DND-41 (cell line): ENCODE measurements around the gene GRK6.

Experiments used
- ATAC-seq: fragments of 200-7000 bp; cut with Tn5 transposase; 3 replicates; pipeline ENCODE4 v1.9.1; 2021; ENCODE audit warnings: low read depth; ENCODE audit not compliant: insufficient read depth
- DNase-seq: peaks from one replicate; pipeline ENCODE4 v3.0.0-alpha.2; 2020
- H2AFZ ChIP-seq: 2 replicates; pipeline ENCODE4 v1.6.0; 2012; ENCODE audit warnings: low read depth, low read length
- H3K27ac ChIP-seq: 2 replicates; pipeline ENCODE4 v1.5.1; 2012; ENCODE audit warnings: low read length, inconsistent platforms
- H3K27me3 ChIP-seq: fragments of 200-600 bp; sonication (generic); 2 replicates; pipeline ENCODE4 v1.6.0; 2012; ENCODE audit warnings: low read length, mild to moderate bottlenecking, inconsistent platforms; ENCODE audit not compliant: insufficient read depth, poor library complexity
- H3K36me3 ChIP-seq: 2 replicates; pipeline ENCODE4 v1.5.1; 2012; ENCODE audit warnings: low read length, inconsistent platforms; ENCODE audit not compliant: insufficient read depth
- H3K4me1 ChIP-seq: 2 replicates; pipeline ENCODE4 v1.5.1; 2012; ENCODE audit warnings: mild to moderate bottlenecking, low read length; ENCODE audit not compliant: insufficient read depth
- H3K4me2 ChIP-seq: 2 replicates; pipeline ENCODE4 v1.6.0; 2012; ENCODE audit warnings: mild to moderate bottlenecking, moderate library complexity, low read length, inconsistent platforms; ENCODE audit not compliant: insufficient read depth
- H3K4me3 ChIP-seq, 2 experiments: fragments of 200-600 bp in 1 of 2; shearing (Covaris generic) in 1 of 2; 2 replicates each; pipeline ENCODE4 v1.5.1; 2012 to 2016; ENCODE audit warnings: inconsistent platforms in 2 of 2, low read length in 2 of 2, mild to moderate bottlenecking in 2 of 2, low read depth in 1 of 2, moderate library complexity in 1 of 2
- H3K79me2 ChIP-seq: 2 replicates; pipeline ENCODE4 v1.6.0; 2012; ENCODE audit warnings: low read length, inconsistent platforms; ENCODE audit not compliant: insufficient read depth
- H3K9ac ChIP-seq: 2 replicates; pipeline ENCODE4 v1.6.0; 2012; ENCODE audit warnings: low read depth, mild to moderate bottlenecking, inconsistent platforms, low read length, moderate library complexity
- H3K9me3 ChIP-seq: 2 replicates; pipeline ENCODE4 v1.5.1; 2012; ENCODE audit warnings: low read length, moderate library complexity, mild to moderate bottlenecking, inconsistent platforms; ENCODE audit not compliant: insufficient read depth, severe bottlenecking
- H4K20me1 ChIP-seq: 2 replicates; pipeline ENCODE4 v1.6.0; 2012; ENCODE audit warnings: low read length; ENCODE audit not compliant: insufficient read depth
- EZH2 ChIP-seq: IDR thresholded peaks from 3 replicates; pipeline ENCODE4 v1.6.1; 2012; ENCODE audit warnings: borderline replicate concordance, low read depth, mild to moderate bottlenecking, moderate library complexity, low read length, inconsistent platforms; ENCODE audit not compliant: severe bottlenecking
- TF ChIP-seq, protein P1 (sequence below): IDR thresholded peaks from 2 replicates; pipeline ENCODE4 v1.5.1; 2012; ENCODE audit warnings: borderline replicate concordance, low read length, moderate library complexity, mild to moderate bottlenecking; ENCODE audit not compliant: poor library complexity, severe bottlenecking; ENCODE audit errors: extremely low read depth

Gene GRK6

DNA sequence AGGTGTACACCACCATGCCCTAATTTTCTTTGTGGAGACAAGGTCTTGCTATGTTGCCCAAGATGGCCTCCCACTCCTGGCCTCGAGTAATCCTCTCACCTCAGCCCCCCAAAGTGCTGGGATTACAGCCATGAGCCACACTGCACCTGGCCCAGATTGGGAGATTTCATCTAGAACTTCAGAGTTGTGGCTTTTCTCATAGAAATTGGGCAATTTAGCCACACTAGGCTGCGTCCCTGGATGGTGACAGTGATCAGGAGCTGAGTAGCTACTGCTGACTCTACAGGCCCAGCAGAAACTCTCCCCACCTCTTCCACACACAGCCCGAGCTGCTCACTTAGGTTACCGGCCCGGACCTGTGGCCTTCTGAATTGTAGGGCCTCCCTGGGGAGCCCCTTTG, 33.7 kb upstream of the GRK6 start:
- Histone ChIP-seq H3K9ac (no peak overlapping the region), H3K27ac (no peak overlapping the region), H3K79me2 (no peaks in the 10 kb centered on the region), H2AFZ (no peak overlapping the region), H3K9me3 (no peaks in the 10 kb centered on the region), H3K4me1 (peaks cover 6% of the 10 kb centered on the region), H3K4me3 (no peak overlapping the region), H4K20me1 (no peaks in the 10 kb centered on the region; the same call in 1 of the 2 replicates), H3K4me2 (no peak overlapping the region), H3K36me3 (no peaks in the 10 kb centered on the region), H3K27me3 (peaks cover 17% of the 10 kb centered on the region)
- DNase-seq, result no peak
- ATAC-seq, result no peak
- TF ChIP-seq, protein P1, sequence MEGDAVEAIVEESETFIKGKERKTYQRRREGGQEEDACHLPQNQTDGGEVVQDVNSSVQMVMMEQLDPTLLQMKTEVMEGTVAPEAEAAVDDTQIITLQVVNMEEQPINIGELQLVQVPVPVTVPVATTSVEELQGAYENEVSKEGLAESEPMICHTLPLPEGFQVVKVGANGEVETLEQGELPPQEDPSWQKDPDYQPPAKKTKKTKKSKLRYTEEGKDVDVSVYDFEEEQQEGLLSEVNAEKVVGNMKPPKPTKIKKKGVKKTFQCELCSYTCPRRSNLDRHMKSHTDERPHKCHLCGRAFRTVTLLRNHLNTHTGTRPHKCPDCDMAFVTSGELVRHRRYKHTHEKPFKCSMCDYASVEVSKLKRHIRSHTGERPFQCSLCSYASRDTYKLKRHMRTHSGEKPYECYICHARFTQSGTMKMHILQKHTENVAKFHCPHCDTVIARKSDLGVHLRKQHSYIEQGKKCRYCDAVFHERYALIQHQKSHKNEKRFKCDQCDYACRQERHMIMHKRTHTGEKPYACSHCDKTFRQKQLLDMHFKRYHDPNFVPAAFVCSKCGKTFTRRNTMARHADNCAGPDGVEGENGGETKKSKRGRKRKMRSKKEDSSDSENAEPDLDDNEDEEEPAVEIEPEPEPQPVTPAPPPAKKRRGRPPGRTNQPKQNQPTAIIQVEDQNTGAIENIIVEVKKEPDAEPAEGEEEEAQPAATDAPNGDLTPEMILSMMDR, result no peak
- TF ChIP-seq EZH2, result no peak

DNA sequence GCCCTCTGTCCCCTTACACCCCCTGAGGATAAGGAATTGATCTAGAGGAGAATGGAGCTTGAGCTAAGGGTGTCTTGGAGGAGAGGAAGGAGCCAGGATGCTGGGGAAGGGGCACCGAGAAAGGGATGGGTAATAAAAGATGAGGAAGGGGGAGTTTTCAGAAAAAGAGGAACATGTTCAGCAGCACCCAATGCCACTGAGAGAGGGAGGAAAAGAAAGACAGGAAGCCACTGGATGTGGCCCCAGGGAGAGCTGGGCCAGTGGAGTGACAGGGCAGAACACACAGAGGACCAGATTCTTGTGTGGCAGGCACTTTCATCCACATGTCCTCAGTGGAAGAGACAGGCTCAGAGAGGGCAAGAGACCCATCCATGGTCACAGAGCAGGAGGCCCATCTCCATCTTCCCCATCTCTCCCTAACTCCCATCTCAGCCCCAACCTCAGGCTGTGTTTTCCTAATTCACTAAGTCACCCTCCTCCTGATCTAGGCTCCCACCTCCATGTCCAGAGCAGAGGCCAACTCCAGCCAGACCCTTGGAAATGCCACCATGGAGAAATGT, 33.2 kb upstream of the GRK6 start:
- no peak for TF ChIP-seq EZH2
- TF ChIP-seq, protein P1, result no peak
- Histone ChIP-seq H2AFZ (no peak overlapping the region), H3K27ac (no peak overlapping the region), H4K20me1 (peaks cover 2% of the 10 kb centered on the region; the same call in 1 of the 2 replicates), H3K4me3 (no peak overlapping the region), H3K4me1 (peaks cover 6% of the 10 kb centered on the region), H3K9ac (no peak overlapping the region), H3K27me3 (peaks cover 17% of the 10 kb centered on the region), H3K36me3 (no peaks in the 10 kb centered on the region), H3K4me2 (no peak overlapping the region), H3K9me3 (no peaks in the 10 kb centered on the region), H3K79me2 (no peaks in the 10 kb centered on the region)
- DNase-seq (no peak), ATAC-seq (no peak)

DNA sequence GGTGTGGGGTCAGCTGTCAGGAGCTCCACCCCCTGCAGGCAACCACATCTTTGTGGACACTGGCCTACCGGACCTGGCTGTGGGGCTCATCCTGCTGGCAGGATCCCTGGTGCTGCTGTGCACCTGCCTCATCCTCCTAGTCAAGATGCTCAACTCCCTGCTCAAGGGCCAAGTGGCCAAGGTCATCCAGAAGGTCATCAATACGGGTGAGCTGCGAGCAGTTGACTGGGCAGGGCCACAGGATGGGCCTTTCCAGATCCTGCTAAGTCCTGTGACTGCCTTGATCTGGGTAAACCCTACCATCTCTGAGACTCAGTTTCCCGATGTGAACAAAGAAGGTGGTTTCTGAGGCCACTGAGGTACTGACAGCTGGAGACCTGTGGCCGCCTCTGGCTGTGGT, 32.5 kb upstream of the GRK6 start:
- TF ChIP-seq, protein P1, result no peak
- TF ChIP-seq EZH2, result no peak
- Histone ChIP-seq H4K20me1 (peaks cover 3% of the 10 kb centered on the region; the same call in 1 of the 2 replicates), H3K9ac (no peak overlapping the region), H3K27me3 (peaks cover 13% of the 10 kb centered on the region), H3K4me1 (peaks cover 6% of the 10 kb centered on the region), H3K27ac (no peak overlapping the region), H3K4me3 (no peak overlapping the region), H3K4me2 (no peak overlapping the region), H3K79me2 (no peaks in the 10 kb centered on the region), H2AFZ (no peak overlapping the region), H3K9me3 (no peaks in the 10 kb centered on the region), H3K36me3 (no peaks in the 10 kb centered on the region)
- no peak for ATAC-seq
- no peak for DNase-seq

DNA sequence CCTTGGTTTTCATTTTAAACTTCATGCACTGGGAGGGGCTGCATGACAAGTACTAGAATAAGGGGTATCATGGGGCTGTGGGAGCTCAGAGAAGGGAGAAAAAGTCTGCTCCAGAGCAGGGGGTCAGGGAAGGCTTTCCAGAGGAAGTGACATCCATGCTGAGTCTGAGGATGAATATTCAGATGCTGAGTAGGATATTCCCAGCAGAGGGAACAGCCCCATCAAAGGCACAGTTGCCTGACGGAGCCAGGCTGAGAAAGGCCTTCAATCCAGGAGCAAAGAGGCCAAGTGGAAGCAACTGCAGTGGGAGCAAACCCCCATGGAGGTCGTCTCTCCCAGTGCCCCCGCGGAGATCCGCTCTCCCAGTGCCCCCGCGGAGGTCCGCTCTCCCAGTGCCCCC, 30.4 kb upstream of the GRK6 start:
- peaks cover under 1% of the 10 kb centered on the region; the same call in 1 of the 2 replicates for H3K4me1 ChIP-seq
- TF ChIP-seq, protein P1, result no peak
- no peak for TF ChIP-seq EZH2
- no peak overlapping the region for H3K4me2 ChIP-seq
- ATAC-seq (no peak), DNase-seq (no peak)
- H3K79me2 ChIP-seq, result no peaks in the 10 kb centered on the region
- H3K27me3 ChIP-seq, result no peaks in the 10 kb centered on the region
- no peak overlapping the region for H3K27ac ChIP-seq
- H3K4me3 ChIP-seq, result no peak overlapping the region
- no peak overlapping the region for H3K9ac ChIP-seq
- H2AFZ ChIP-seq, result no peak overlapping the region
- no peaks in the 10 kb centered on the region for H3K9me3 ChIP-seq
- no peaks in the 10 kb centered on the region for H3K36me3 ChIP-seq
- H4K20me1 ChIP-seq, result peaks cover 3% of the 10 kb centered on the region; the same call in 1 of the 2 replicates
